Neural progenitor cell (in vitro differentiated cells): ENCODE results near the gene FAM229A. TPM values are rescaled to one million over a fixed set of nuclear protein-coding genes. Genes with fewer than 3 reads are reported as not detected.
"Not testable (repeated sequence)": the region's sequence is repeated elsewhere in the genome, so short reads cannot be mapped to it uniquely, and the experiment has no call there.

Experiments used
- DNase-seq: peaks from one replicate; pipeline ENCODE4 v3.0.0-alpha.2; 2016; ENCODE audit warnings: low spot score
- H2AFZ ChIP-seq: fragments of 200-600 bp; sonication (generic); replicated peaks from 2 replicates; pipeline ENCODE4 v1.6.1; 2016; ENCODE audit warnings: antibody characterized with exemption
- H3F3A ChIP-seq: fragments of 200-600 bp; sonication (generic); 2 replicates; pipeline ENCODE4 v1.6.1; 2016; ENCODE audit warnings: antibody characterized with exemption, low read depth
- H3K27ac ChIP-seq: fragments of 200-600 bp; sonication (generic); 2 replicates; pipeline ENCODE4 v1.5.1; 2016; ENCODE audit warnings: mild to moderate bottlenecking
- H3K27me3 ChIP-seq: fragments of 200-600 bp; sonication (generic); 2 replicates; pipeline ENCODE4 v1.6.1; 2016; ENCODE audit warnings: mild to moderate bottlenecking, moderate library complexity
- H3K36me3 ChIP-seq: fragments of 200-600 bp; sonication (generic); 2 replicates; pipeline ENCODE4 v1.5.1; 2016
- H3K4me1 ChIP-seq: fragments of 200-600 bp; sonication (generic); 2 replicates; pipeline ENCODE4 v1.6.1; 2016; ENCODE audit warnings: mixed run types
- H3K4me2 ChIP-seq: fragments of 200-600 bp; sonication (generic); 2 replicates; pipeline ENCODE4 v1.6.1; 2016
- H3K4me3 ChIP-seq: fragments of 200-600 bp; sonication (generic); 2 replicates; pipeline ENCODE4 v1.5.1; 2016
- H3K79me2 ChIP-seq: fragments of 200-600 bp; sonication (generic); 2 replicates; pipeline ENCODE4 v1.6.1; 2016; ENCODE audit warnings: low read depth
- H3K9ac ChIP-seq: fragments of 200-600 bp; sonication (generic); 2 replicates; pipeline ENCODE4 v1.6.1; 2016
- H3K9me3 ChIP-seq: fragments of 200-600 bp; sonication (generic); 2 replicates; pipeline ENCODE4 v1.5.1; 2016; ENCODE audit warnings: low read depth
- H4K20me1 ChIP-seq: fragments of 200-600 bp; sonication (generic); 2 replicates; pipeline ENCODE4 v1.6.1; 2016; ENCODE audit warnings: low read depth
- H3K27ac Mint-ChIP-seq: 3 replicates; pipeline ENCODE4 v1.8.0; 2021; ENCODE audit warnings: mixed read lengths
- H3K27me3 Mint-ChIP-seq: 2 replicates; pipeline ENCODE4 v1.8.0; 2022; ENCODE audit warnings: low read depth, mild to moderate bottlenecking, inconsistent platforms, moderate library complexity, mixed read lengths; ENCODE audit not compliant: insufficient read depth
- H3K36me3 Mint-ChIP-seq: 3 replicates; pipeline ENCODE4 v1.8.0; 2021; ENCODE audit warnings: mixed read lengths
- H3K4me1 Mint-ChIP-seq: 3 replicates; pipeline ENCODE4 v1.8.0; 2021; ENCODE audit warnings: mixed read lengths
- H3K4me3 Mint-ChIP-seq: 3 replicates; pipeline ENCODE4 v1.8.0; 2021; ENCODE audit warnings: mild to moderate bottlenecking, moderate library complexity, mixed read lengths
- H3K9me3 Mint-ChIP-seq: 3 replicates; pipeline ENCODE4 v1.8.0; 2020; ENCODE audit warnings: mixed read lengths
- EZH2 ChIP-seq: fragments of 200-600 bp; sonication (generic); IDR thresholded peaks from 2 replicates; pipeline ENCODE4 v1.6.1; 2017; ENCODE audit warnings: antibody characterized with exemption, mild to moderate bottlenecking, moderate library complexity
- EZH2phosphoT487 ChIP-seq: fragments of 200-600 bp; sonication (generic); IDR thresholded peaks from 2 replicates; pipeline ENCODE4 v1.6.1; 2017; ENCODE audit warnings: antibody characterized with exemption
- total RNA-seq: library from RNA; depleted of rRNA; stranded (reverse); fragments of >200 nt; gene quantifications from 2 replicates; pipeline ENCODE4 v1.2.3, GENCODE V29; 2015; ENCODE audit warnings: low replicate concordance
- TF ChIP-seq, protein P1 (sequence below): fragments of 200-600 bp; sonication (generic); IDR thresholded peaks from 2 replicates; pipeline ENCODE4 v1.5.1; 2017; ENCODE audit warnings: antibody characterized with exemption, mild to moderate bottlenecking

The FAM229A gene
- total RNA-seq, 1 donor from 2014 or later: 3.8 TPM

DNA sequence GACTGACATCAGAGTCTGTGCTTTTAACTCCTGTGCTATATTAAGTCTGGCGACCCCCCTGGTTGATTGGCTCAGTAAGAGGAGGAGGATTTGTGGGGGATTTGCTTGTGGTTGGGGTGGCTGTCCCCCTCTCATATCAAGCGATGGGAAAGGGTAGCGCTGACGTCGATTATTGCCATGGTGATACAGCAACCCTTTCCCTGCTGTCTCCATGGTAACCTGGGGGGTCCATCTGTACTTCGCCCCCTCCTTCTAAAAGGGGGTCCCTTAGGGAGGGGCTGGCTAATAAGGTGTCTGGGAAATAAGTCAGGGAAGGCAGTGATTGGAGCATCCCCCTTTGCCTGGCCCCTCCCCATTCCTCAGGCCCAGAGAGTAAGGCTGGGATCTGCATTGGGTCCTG is 4.7 kb downstream of the FAM229A start:
- Histone ChIP-seq H3K9ac (no peak overlapping the region), H3F3A (peaks cover 13% of the 10 kb centered on the region), H3K27me3 (peaks cover 33% of the 10 kb centered on the region), H3K36me3 (no peaks in the 10 kb centered on the region), H4K20me1 (peaks cover 5% of the 10 kb centered on the region), H3K4me2 (no peak overlapping the region), H3K27ac (no peak overlapping the region), H3K4me3 (no peak overlapping the region), H3K9me3 (no peaks in the 10 kb centered on the region), H3K4me1 (peaks cover 14% of the 10 kb centered on the region), H3K79me2 (no peaks in the 10 kb centered on the region), H2AFZ (no peak overlapping the region)
- Mint-ChIP-seq H3K27me3 (peaks cover 13% of the 10 kb centered on the region), H3K9me3 (no peaks in the 10 kb centered on the region), H3K4me3 (no peak overlapping the region), H3K4me1 (peaks cover 36% of the 10 kb centered on the region), H3K36me3 (peaks cover 11% of the 10 kb centered on the region), H3K27ac (no peak overlapping the region)
- no peak for DNase-seq
- TF ChIP-seq, protein P1, sequence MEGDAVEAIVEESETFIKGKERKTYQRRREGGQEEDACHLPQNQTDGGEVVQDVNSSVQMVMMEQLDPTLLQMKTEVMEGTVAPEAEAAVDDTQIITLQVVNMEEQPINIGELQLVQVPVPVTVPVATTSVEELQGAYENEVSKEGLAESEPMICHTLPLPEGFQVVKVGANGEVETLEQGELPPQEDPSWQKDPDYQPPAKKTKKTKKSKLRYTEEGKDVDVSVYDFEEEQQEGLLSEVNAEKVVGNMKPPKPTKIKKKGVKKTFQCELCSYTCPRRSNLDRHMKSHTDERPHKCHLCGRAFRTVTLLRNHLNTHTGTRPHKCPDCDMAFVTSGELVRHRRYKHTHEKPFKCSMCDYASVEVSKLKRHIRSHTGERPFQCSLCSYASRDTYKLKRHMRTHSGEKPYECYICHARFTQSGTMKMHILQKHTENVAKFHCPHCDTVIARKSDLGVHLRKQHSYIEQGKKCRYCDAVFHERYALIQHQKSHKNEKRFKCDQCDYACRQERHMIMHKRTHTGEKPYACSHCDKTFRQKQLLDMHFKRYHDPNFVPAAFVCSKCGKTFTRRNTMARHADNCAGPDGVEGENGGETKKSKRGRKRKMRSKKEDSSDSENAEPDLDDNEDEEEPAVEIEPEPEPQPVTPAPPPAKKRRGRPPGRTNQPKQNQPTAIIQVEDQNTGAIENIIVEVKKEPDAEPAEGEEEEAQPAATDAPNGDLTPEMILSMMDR: no peak
- TF ChIP-seq EZH2phosphoT487: no peak
- no peak for TF ChIP-seq EZH2

DNA sequence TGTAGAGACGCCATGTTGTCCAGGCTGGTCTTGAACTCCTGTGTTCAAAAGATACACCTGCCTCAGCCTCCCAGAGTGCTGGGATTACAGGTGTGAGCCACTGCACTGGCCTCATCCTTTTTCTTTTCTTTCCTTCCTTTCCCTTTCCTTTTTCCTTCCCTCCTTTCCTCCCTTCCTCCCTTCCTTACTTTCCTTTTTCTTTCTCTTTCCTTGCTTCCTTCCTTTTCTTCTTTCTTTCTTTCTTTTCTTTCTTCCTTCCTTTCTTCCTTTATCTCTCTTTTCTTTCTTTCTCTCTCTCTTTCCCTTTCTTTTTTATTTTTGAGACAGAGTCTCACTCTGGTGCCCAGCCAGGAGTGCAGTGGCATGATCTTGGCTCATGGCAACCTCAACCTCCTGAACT is 5.8 kb downstream of the FAM229A start:
- Mint-ChIP-seq H3K9me3 (no peaks in the 10 kb centered on the region), H3K36me3 (peaks cover 9% of the 10 kb centered on the region), H3K4me3 (no peak overlapping the region), H3K27ac (no peak overlapping the region), H3K4me1 (peaks cover 37% of the 10 kb centered on the region), H3K27me3 (peaks cover 13% of the 10 kb centered on the region)
- Histone ChIP-seq H3K9ac (no peak overlapping the region), H3K4me1 (peaks cover 16% of the 10 kb centered on the region), H2AFZ (no peak overlapping the region), H3K4me2 (no peak overlapping the region), H3K79me2 (no peaks in the 10 kb centered on the region), H3K27me3 (peaks cover 24% of the 10 kb centered on the region), H3K4me3 (no peak overlapping the region), H3K27ac (no peak overlapping the region), H4K20me1 (peaks cover 11% of the 10 kb centered on the region), H3F3A (peaks cover 22% of the 10 kb centered on the region), H3K9me3 (no peaks in the 10 kb centered on the region), H3K36me3 (no peaks in the 10 kb centered on the region)
- DNase-seq: no peak
- TF ChIP-seq, protein P1: no peak
- TF ChIP-seq EZH2 (no peak), EZH2phosphoT487 (no peak)

DNA sequence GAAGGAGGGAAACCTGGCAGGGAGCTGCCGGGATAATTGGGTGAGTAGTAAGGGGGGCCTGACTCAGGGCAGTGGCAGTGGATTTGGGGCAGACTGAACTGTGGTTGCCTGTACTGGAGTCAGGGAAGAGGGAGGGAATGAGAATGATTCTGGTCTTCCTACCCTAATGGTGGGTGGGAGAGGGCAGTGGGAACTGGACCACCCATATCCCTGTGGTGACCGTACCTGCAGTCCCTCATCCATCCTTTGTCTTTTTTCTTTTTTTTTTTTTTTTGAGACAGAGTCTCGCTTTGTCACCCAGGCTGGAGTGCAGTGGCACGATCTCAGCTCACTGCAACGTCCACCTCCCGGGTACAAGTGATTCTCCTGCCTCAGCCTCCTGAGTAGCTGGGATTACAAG is 6.5 kb downstream of the FAM229A start:
- not testable (repeated sequence) for H3K4me2 ChIP-seq, H3K27me3 Mint-ChIP-seq, H3K79me2 ChIP-seq, H3K9me3 Mint-ChIP-seq, H4K20me1 ChIP-seq, H3K36me3 Mint-ChIP-seq, H3K9me3 ChIP-seq, H3K4me3 Mint-ChIP-seq, H3K4me3 ChIP-seq, H3K36me3 ChIP-seq, H3K27ac Mint-ChIP-seq, H3K9ac ChIP-seq, H3K27ac ChIP-seq, H2AFZ ChIP-seq, DNase-seq
- Histone ChIP-seq H3K27me3 (peaks cover 17% of the 10 kb centered on the region), H3K4me1 (peaks cover 16% of the 10 kb centered on the region), H3F3A (peaks cover 20% of the 10 kb centered on the region)
- H3K4me1 Mint-ChIP-seq: peaks cover 35% of the 10 kb centered on the region

DNA sequence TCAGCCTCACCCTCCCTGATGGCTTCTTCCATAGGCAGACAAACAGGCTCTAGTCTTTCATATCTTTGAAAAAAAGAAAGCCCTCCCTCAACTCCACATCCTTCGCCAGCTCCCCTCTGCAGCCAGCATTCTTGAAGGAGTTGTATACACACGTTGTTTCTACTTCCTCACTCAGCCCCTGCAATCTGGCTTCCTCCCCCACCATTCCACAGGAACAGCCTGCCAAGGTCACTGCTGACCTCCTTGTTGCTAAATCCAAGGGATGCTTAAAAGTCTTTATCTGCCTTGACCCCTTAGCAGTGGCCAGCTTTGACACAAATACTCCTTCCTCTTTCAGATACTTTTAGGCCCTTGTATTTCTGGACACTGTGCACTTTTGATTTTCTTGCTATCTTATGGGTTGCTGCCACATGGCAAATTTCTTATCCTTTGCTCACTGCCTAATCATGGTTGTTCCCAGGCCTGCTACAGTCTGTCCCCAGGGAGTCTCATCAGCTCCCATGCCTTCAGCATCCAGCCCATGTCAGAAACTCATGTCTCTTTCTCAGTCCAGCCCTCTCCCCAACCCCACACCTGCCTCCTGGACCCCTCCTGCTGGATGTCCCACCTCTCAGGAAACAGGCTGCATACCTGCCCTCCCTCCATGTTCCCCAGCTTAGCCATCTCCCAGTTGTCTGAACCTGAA is 8.3 kb downstream of the FAM229A start:
- TF ChIP-seq, protein P1: no peak
- TF ChIP-seq EZH2phosphoT487: no peak
- no peak for TF ChIP-seq EZH2
- peak overlapping the region; percentile 47 for H3K27ac Mint-ChIP-seq
- Histone ChIP-seq H3K4me1 (peaks cover 16% of the 10 kb centered on the region), H3K36me3 (no peaks in the 10 kb centered on the region), H2AFZ (no peak overlapping the region), H3K4me2 (no peak overlapping the region), H3K79me2 (no peaks in the 10 kb centered on the region), H4K20me1 (peaks cover 9% of the 10 kb centered on the region), H3K9ac (no peak overlapping the region), H3K4me3 (no peak overlapping the region), H3K27me3 (peaks cover 19% of the 10 kb centered on the region), H3F3A (peaks cover 19% of the 10 kb centered on the region), H3K9me3 (peaks cover 9% of the 10 kb centered on the region), H3K27ac (no peak overlapping the region)
- peaks cover 9% of the 10 kb centered on the region for H3K36me3 Mint-ChIP-seq
- H3K9me3 Mint-ChIP-seq: peaks cover 4% of the 10 kb centered on the region
- H3K4me3 Mint-ChIP-seq: peak overlapping the region; percentile 54
- DNase-seq: no peak
- peaks cover 36% of the 10 kb centered on the region for H3K4me1 Mint-ChIP-seq
- peaks cover 5% of the 10 kb centered on the region for H3K27me3 Mint-ChIP-seq
